Measurements from ENCODE around the gene CGA. TPM values are rescaled to one million over a fixed set of nuclear protein-coding genes. Genes with fewer than 3 reads are reported as not detected.

Gene CGA
- polyA plus RNA-seq, 1 donor (not counting 4 experiments of a cell fraction or from before 2014, with no cell fraction given): not detected

- DNase-seq (ENCODE audit: low read depth, low spot score) (no peak), FAIRE-seq (no peak)
- Histone ChIP-seq H2AFZ (ENCODE audit: control insufficient read depth, low read length) (no peak overlapping the region), H3K4me1 (ENCODE audit: control insufficient read depth, extremely low read depth, insufficient read depth, low read length) (no peaks in the 10 kb centered on the region), H3K9me1 (ENCODE audit: control insufficient read depth, extremely low read depth, insufficient read depth, low read length) (no peaks in the 10 kb centered on the region), H3K27ac (ENCODE audit: control insufficient read depth, insufficient read depth, low read length) (no peak overlapping the region), H3K4me2 (ENCODE audit: control insufficient read depth, extremely low read depth, insufficient read depth, low read depth, low read length) (no peak overlapping the region), H3K9me3 (ENCODE audit: control insufficient read depth, low read depth, low read length) (no peaks in the 10 kb centered on the region), H3K9ac (ENCODE audit: control insufficient read depth, extremely low read depth, insufficient read depth, low read length) (no peak overlapping the region), H3K79me2 (ENCODE audit: control insufficient read depth, insufficient read depth, low read length) (no peaks in the 10 kb centered on the region), H3K4me3 (ENCODE audit: control insufficient read depth in 2 of 3, extremely low read depth in 1 of 3, insufficient read depth in 2 of 3, low read depth in 1 of 3, low read length in 3 of 3) (no peak overlapping the region), H4K20me1 (ENCODE audit: control insufficient read depth, extremely low read depth, insufficient read depth, low read length) (no peaks in the 10 kb centered on the region), H3K36me3 (ENCODE audit: control insufficient read depth in 2 of 2, extremely low read depth in 1 of 2, insufficient read depth in 2 of 2, low read length in 2 of 2) (no peaks in the 10 kb centered on the region), H3K27me3 (ENCODE audit: control insufficient read depth, extremely low read depth, insufficient read depth, low read length) (no peaks in the 10 kb centered on the region)
- dilution Hi-C loops (cut with MboI; ENCODE audit: extremely low pct_ligation_motif_present, low sequenced_read_pairs): no loop called here
- TF ChIP-seq EZH2 (IDR thresholded peaks at IDR 0.05; ENCODE audit: low read length): no peak
- TF ChIP-seq, protein P1, sequence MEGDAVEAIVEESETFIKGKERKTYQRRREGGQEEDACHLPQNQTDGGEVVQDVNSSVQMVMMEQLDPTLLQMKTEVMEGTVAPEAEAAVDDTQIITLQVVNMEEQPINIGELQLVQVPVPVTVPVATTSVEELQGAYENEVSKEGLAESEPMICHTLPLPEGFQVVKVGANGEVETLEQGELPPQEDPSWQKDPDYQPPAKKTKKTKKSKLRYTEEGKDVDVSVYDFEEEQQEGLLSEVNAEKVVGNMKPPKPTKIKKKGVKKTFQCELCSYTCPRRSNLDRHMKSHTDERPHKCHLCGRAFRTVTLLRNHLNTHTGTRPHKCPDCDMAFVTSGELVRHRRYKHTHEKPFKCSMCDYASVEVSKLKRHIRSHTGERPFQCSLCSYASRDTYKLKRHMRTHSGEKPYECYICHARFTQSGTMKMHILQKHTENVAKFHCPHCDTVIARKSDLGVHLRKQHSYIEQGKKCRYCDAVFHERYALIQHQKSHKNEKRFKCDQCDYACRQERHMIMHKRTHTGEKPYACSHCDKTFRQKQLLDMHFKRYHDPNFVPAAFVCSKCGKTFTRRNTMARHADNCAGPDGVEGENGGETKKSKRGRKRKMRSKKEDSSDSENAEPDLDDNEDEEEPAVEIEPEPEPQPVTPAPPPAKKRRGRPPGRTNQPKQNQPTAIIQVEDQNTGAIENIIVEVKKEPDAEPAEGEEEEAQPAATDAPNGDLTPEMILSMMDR (optimal IDR thresholded peaks at IDR 0.05 in 1 of 3, IDR thresholded peaks at IDR 0.05 in 1 of 3, conservative IDR thresholded peaks at IDR 0.05 in 1 of 3; ENCODE audit: extremely low read depth in 1 of 3, insufficient read depth in 2 of 3, low read length in 3 of 3): no peak
Measured at GRCh38 chr6:87104667-87105066, 9.8 kb upstream of the CGA start.

DNA sequence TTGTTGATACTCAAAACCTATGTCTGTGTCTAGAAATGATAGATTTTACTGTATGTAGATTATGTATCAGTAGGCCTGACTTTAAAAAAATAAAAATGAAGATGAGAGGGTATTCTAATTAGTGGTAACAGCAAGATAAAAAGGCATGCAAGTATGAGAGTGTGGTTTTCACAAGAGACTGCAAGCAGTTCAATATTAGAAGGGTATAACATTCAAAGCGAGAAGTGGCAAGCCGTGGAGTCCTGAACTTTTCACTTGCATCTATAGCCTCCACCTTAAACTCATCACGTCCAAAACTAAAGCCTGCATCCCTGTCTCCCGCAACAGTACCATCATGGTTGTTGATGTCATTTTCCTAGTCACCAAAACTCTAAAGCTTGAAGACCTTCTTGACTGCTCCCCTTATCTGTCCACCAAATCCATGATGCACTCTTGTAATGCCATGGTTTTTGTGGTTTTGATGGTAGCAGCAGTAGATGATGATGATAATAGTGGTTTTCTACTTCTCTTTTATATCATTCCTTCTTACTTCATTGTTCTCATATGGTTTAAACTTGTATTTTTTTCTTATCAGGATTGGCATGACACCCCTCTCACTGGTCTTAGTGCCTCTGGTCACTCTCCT is 9.2 kb upstream of the CGA start:
- H3K79me2 ChIP-seq (ENCODE audit: control insufficient read depth, insufficient read depth, low read length): no peaks in the 10 kb centered on the region
- H3K27me3 ChIP-seq (ENCODE audit: control insufficient read depth, extremely low read depth, insufficient read depth, low read length): no peaks in the 10 kb centered on the region
- no peak overlapping the region for H3K9ac ChIP-seq (ENCODE audit: control insufficient read depth, extremely low read depth, insufficient read depth, low read length)
- H3K27ac ChIP-seq (ENCODE audit: control insufficient read depth, insufficient read depth, low read length): no peak overlapping the region
- no peaks in the 10 kb centered on the region for H3K9me1 ChIP-seq (ENCODE audit: control insufficient read depth, extremely low read depth, insufficient read depth, low read length)
- TF ChIP-seq, protein P1 (optimal IDR thresholded peaks at IDR 0.05 in 1 of 3, IDR thresholded peaks at IDR 0.05 in 1 of 3, conservative IDR thresholded peaks at IDR 0.05 in 1 of 3; ENCODE audit: extremely low read depth in 1 of 3, insufficient read depth in 2 of 3, low read length in 3 of 3): no peak
- no peak for TF ChIP-seq EZH2 (IDR thresholded peaks at IDR 0.05; ENCODE audit: low read length)
- no peaks in the 10 kb centered on the region for H4K20me1 ChIP-seq (ENCODE audit: control insufficient read depth, extremely low read depth, insufficient read depth, low read length)
- dilution Hi-C loops (cut with MboI; ENCODE audit: extremely low pct_ligation_motif_present, low sequenced_read_pairs): no loop called here
- no peak overlapping the region for H3K4me2 ChIP-seq (ENCODE audit: control insufficient read depth, extremely low read depth, insufficient read depth, low read depth, low read length)
- H3K9me3 ChIP-seq (ENCODE audit: control insufficient read depth, low read depth, low read length): no peaks in the 10 kb centered on the region
- DNase-seq (ENCODE audit: low read depth, low spot score) (no peak), FAIRE-seq (no peak)
- H3K36me3 ChIP-seq (ENCODE audit: control insufficient read depth in 2 of 2, extremely low read depth in 1 of 2, insufficient read depth in 2 of 2, low read length in 2 of 2): no peaks in the 10 kb centered on the region
- H3K4me3 ChIP-seq (ENCODE audit: control insufficient read depth in 2 of 3, extremely low read depth in 1 of 3, insufficient read depth in 2 of 3, low read depth in 1 of 3, low read length in 3 of 3): no peak overlapping the region
- H3K4me1 ChIP-seq (ENCODE audit: control insufficient read depth, extremely low read depth, insufficient read depth, low read length): no peaks in the 10 kb centered on the region
- H2AFZ ChIP-seq (ENCODE audit: control insufficient read depth, low read length): no peak overlapping the region
